HG02759 (cell line): ENCODE data around the gene CEACAM16.
"Not testable (repeated sequence)": the region's sequence is repeated elsewhere in the genome, so short reads cannot be mapped to it uniquely, and the experiment has no call there.

ENCODE experiments used
- ATAC-seq: cut with Tn5 transposase; IDR thresholded peaks from one replicate; pipeline ENCODE4 v1.9.1; 2021; ENCODE audit warnings: mild to moderate bottlenecking, moderate library complexity; ENCODE audit not compliant: unreplicated experiment

CEACAM16 gene

DNA sequence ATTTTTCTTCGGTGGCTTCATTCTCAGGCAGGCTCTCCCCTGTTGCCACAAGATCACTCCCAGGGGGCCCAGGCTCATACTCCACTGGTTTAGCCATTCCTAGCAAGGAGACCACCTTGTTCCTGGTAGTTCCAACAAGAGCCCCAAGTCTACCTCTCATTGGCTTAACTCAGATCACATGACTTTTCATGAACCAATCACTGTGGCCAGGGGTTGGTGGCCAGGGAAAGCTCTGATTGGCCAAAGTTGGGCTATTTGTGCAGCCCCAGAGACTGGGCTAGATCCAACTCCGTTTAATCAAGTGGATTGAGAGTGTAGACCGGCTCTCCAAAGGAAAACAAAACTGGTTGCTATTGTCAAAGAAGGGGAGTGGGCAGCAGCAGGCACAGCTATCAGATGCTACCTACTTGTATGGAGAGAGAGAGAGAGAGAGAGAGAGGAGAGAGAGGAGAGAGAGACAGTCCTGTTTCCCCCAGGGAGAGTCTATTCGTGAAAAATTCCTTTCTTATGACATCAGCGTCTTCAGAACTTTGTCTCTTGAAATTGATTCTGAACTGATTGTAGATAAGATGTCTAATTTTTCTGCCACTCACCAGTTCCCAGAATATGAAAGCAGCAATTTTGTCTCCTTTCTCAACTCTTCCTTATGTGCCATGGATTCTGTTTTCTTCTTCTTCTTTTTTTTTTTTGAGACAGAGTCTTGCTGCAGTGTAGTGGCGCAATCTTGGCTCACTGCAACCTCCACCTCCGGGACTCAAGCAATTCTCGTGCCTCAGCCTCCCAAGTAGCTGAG, 21.7 kb upstream of the CEACAM16 start:
- ATAC-seq, result no peak

DNA sequence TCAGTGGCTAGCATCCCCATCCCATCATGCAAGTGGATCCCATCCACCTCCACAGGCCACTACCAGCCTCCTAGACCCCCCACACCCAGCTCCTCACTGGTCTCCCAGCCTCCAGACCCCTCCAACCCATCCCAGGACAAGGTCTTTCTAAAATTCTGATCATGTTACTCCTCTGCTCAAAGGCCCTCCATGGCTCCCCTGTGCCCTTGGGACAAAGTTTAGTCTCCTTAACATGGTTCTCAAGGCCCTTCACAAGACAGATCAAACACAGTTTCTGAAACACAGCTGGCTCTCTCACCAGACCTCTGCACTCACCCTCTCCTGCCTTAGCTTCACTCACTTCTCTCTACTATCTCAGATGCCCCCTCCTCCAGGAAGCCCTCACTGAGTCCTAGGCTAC, 18.4 kb upstream of the CEACAM16 start:
- ATAC-seq, result no peak

- ATAC-seq, result no peak
Measured at GRCh38 chr19:44681992-44682790, 16.8 kb upstream of the CEACAM16 start.

- no peak for ATAC-seq
Measured at GRCh38 chr19:44682807-44683206, 16.1 kb upstream of the CEACAM16 start.

DNA sequence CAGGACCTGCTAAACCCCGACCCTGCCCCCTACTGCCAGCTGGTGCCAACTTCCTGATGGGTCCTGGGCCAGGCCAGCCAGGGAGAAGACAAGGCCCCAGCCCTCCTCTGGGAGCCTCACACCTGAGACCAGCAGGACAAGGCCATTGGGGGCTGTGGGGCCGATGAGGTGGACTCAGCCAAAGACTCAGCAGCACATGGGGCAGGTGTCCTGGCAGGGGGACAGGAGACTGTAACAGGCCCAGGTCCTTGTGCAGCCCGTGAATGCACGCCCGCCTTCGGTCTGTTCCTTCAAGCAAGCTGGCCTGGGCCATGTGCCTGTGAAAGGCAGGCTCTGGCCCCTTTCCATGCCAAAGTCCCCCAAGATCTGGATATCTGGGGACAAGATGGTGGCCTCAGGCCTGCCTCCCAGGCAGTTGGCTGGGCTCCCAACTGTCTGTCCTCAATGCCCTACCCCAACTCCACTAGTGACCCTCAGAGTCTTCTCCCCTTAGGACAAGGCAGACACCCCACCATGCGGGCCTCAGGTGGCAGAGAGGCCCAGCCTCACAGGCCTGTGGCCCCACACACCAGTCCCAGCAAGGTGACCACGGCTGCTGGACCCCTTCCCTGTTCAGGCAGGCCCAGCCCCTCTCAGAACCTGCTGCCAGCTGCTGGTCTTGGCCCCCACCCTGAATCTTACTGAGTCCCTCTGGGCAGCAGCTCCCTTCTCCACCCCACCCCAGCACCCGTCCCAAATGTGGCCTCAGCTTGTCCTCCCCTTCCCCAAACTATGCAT, 15.3 kb upstream of the CEACAM16 start:
- no peak for ATAC-seq

DNA sequence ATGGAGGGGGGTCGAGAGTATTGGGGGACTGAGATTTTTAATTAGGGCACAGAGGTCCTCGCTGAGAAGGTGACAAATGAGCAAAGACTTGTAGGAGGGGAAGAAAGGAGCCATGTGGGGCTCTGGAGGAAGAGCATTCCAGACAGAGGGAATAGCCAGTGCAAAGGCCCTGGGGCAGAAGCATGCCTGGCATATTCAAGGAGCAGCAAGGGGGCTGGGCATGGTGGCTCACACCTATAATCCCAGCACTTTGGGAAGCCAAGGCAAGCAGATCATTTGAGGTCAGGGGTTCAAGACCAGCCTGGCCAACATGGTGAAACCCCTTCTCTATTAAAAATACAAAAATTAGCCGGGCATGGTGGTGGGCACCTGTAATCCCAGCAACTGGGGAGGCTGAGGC, 14.6 kb upstream of the CEACAM16 start:
- ATAC-seq, result not testable (repeated sequence)

DNA sequence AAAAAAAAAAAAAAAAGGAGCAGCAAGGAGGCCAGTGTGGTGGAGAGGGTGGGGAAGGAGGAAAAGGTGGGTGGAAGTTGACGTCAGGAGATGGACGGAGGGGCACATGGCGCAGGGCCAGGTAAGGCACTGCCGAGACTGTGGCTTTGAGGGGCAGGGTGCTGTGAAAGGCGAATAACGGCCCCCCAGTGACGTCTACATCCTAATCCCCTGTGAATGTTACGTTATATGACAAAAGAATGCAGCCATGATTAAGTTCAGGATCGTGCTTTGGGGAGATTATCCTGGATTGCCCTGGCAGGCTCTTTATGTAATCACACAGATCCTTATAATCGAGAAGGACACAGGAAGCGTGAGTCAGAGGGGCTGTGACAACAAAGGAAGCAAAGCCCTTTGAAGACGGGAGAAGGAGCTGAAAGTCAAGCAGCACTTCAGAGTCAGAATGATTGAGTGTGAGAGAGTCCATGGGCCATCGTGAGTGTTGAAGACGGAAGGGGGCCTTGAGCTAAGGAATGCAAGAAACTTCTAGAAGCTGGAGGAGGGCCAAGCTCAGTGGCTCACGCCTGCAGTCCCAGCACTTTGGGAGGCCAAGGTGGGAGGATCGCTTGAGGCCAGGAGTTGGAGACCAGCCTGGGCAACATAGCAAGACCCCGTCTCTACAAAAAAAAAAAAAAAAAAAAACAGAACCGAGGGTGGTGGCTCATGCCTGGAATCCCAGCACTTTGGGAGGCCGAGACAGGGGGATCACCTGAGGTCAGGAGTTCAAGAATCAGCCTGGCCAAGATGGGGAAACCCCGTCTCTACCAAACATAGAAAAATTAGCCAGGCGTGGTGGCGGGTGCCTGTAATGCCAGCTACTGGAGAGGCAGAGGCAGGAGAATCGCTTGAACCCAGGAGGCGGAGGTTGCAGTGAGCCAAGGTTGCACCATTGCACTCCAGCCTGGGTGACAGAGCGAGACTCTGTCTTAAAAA, 13.8 kb upstream of the CEACAM16 start:
- ATAC-seq, result no peak

DNA sequence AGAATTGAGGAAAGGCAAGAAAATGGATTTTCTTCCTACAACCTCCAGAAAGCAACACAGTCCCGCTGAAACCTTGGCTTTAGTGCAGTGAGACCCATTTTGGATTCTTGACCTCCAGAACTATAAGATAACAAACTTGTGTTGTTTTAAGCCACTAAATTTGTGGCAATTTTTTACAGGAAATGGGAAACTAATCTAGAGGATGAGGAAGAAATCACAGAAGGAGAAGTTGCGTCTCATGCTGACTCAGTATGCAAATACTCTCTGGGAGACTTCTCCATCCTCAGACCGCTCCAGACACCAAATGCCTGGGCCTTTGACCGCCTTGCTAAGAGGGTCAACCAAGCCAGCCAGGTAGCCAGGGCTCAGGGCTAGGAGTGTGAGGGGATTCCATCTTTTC, 13.1 kb upstream of the CEACAM16 start:
- ATAC-seq, result no peak

- ATAC-seq, result no peak
Measured at GRCh38 chr19:44686896-44687295, 12.1 kb upstream of the CEACAM16 start.

DNA sequence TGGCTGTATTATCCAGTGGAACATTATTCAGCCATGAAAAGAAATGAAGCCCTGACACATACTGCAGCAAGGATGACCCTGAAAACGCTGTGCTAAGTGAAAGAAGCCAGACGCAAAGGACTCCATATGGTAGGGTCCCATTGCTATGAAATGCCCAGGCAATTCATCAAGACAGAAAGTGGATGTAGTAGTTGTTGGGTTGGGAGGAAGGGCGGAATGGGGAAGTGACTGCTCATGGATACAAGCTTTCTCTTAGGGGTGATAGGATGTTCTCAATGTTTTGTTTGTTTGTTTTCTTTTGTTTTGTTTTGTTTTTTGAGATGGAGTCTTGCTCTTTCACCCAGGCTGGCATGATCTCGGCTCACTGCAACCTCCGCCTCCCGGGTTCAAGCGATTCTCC, 11.1 kb upstream of the CEACAM16 start:
- ATAC-seq, result no peak

GRCh38 chr19:44689290-44690130, 9.4 kb upstream of the CEACAM16 start:
- ATAC-seq, result no peak

GRCh38 chr19:44690131-44690440, 8.9 kb upstream of the CEACAM16 start:
- no peak for ATAC-seq

- no peak for ATAC-seq
Measured at GRCh38 chr19:44692379-44692721, 6.6 kb upstream of the CEACAM16 start.

DNA sequence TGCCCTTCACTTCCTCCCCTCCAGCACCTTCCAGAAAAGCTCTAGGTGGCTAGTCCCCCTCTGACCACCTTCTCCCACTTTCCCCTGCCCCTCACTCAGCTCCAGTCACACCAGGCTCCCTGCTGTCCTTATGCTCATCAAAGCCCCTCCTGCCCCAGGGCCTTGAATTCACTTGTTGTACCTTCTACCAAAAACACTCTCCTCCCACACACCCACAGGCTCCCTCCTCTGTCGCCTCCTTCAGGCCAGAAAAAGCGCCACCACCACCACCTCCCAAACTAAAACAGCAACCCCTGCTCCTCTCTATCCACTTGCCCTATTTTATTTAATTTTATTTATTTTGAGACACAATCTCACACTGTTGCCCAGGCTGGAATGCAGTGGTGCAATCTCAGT, 4.8 kb upstream of the CEACAM16 start:
- no peak for ATAC-seq

GRCh38 chr19:44696939-44697669, 1.8 kb upstream of the CEACAM16 start:
- ATAC-seq, result no peak

- ATAC-seq, result no peak
Measured at GRCh38 chr19:44697670-44698034, 1.3 kb upstream of the CEACAM16 start.

DNA sequence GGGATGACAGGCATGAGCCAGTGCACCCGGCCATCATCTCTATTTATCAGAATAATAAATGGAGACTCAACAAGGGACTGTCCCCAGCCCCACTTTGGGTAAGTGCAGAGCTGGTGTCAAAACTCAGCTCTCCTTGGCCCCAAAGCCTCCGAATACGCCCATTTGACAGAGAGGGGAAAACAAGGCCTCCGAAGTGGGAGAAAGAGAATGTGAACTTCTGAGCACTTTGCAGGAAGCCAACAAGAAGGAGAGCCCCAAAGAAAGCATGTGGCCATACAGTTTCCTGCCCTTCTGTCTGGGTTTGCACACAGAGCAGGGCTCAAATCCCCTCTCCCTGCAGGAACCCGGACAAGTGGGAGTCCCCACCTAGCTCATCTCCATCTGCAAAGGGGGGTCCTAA, 1.6 kb downstream of the CEACAM16 start:
- ATAC-seq, result no peak

GRCh38 chr19:44701228-44701627, 2.3 kb downstream of the CEACAM16 start:
- no peak for ATAC-seq

GRCh38 chr19:44702551-44703176, 3.7 kb downstream of the CEACAM16 start:
- no peak for ATAC-seq
